22Rv1 (cell line): ENCODE data around the gene FIG4.

Experiments used
- ZFX ChIP-seq: fragments of 450-650 bp; IDR thresholded peaks from 2 replicates; pipeline ENCODE4 v1.6.1; 2017; ENCODE audit warnings: antibody characterized with exemption, borderline replicate concordance
- TF ChIP-seq, protein P1 (sequence below): fragments of 450-650 bp; IDR thresholded peaks from 2 replicates; pipeline ENCODE4 v1.5.1; 2017; ENCODE audit warnings: mild to moderate bottlenecking

DNA sequence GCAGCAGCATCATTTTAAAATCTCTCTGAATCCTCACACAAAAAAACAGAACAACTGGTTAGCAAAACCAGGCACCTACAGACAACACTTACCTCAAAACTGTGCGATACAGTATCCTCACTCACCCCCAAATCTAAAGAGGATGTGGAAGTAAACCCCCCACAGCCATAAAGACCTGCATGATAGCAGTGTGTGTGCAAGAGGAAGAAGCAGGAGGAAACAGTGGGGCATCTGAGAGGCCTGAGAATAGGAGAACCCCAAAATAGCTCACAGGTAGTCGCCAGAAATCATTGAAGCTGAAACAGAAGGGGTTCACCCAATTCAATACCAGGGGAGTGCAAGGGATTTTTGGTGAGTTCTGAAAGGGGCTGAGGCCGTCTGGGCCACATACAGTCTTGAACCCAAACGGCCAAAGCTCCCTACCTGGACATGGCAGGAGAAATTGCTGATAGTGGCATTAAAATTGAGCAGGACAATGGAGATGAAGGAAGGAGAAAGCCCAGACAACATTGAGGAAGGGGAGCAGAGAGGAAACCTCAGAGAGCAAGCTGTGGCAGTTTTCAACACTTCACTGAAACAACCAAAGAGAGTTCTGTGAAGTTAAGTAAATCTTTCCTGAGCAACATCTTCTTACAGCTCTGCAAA lies 129.7 kb downstream of the FIG4 start:
- TF ChIP-seq, protein P1, sequence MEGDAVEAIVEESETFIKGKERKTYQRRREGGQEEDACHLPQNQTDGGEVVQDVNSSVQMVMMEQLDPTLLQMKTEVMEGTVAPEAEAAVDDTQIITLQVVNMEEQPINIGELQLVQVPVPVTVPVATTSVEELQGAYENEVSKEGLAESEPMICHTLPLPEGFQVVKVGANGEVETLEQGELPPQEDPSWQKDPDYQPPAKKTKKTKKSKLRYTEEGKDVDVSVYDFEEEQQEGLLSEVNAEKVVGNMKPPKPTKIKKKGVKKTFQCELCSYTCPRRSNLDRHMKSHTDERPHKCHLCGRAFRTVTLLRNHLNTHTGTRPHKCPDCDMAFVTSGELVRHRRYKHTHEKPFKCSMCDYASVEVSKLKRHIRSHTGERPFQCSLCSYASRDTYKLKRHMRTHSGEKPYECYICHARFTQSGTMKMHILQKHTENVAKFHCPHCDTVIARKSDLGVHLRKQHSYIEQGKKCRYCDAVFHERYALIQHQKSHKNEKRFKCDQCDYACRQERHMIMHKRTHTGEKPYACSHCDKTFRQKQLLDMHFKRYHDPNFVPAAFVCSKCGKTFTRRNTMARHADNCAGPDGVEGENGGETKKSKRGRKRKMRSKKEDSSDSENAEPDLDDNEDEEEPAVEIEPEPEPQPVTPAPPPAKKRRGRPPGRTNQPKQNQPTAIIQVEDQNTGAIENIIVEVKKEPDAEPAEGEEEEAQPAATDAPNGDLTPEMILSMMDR = no peak
- no peak for TF ChIP-seq ZFX
